Suprapubic skin (tissue), 4 donors: ENCODE data around the gene AQP2. TPM values are rescaled to one million over a fixed set of nuclear protein-coding genes. Genes with fewer than 3 reads are reported as not detected.

Experiments used
- DNase-seq, 2 donors: peaks; one replicate each; pipeline ENCODE4 v3.0.0-alpha.2; 2019; ENCODE audit warnings: low spot score in 2 of 2
- H3K27ac ChIP-seq: fragments of 200-600 bp; sonication (generic); one replicate; pipeline ENCODE4 v1.5.1; 2019
- H3K27me3 ChIP-seq: fragments of 200-600 bp; sonication (generic); one replicate; pipeline ENCODE4 v1.5.1; 2019
- H3K36me3 ChIP-seq: fragments of 200-600 bp; sonication (generic); one replicate; pipeline ENCODE4 v1.5.1; 2019
- H3K4me1 ChIP-seq: fragments of 200-600 bp; sonication (generic); one replicate; pipeline ENCODE4 v1.5.1; 2019
- H3K4me3 ChIP-seq: fragments of 200-600 bp; sonication (generic); one replicate; pipeline ENCODE4 v1.5.1; 2019; ENCODE audit warnings: mild to moderate bottlenecking
- H3K9me3 ChIP-seq: fragments of 200-600 bp; sonication (generic); one replicate; pipeline ENCODE4 v1.5.1; 2019
- EP300 ChIP-seq: sonication (generic); formaldehyde crosslinking; IDR thresholded peaks from one replicate; pipeline ENCODE4 v1.6.1; 2017; ENCODE audit warnings: antibody characterized with exemption
- POLR2A ChIP-seq, 2 donors: fragments of 450-650 bp; IDR thresholded peaks; one replicate each; pipeline ENCODE4 v1.6.1; 2017; ENCODE audit warnings: antibody characterized with exemption in 2 of 2, mild to moderate bottlenecking in 2 of 2, moderate library complexity in 2 of 2
- POLR2AphosphoS5 ChIP-seq, 3 donors: sonication (generic); formaldehyde crosslinking; IDR thresholded peaks; one replicate each; pipeline ENCODE4 v1.6.1; 2017; ENCODE audit warnings: antibody characterized with exemption in 3 of 3
- WGBS: methylation state at CpG from one replicate; pipeline ENCODE4 v1.1.5; 2018; 5-methylcytosine and 5-hydroxymethylcytosine counted together
- total RNA-seq, 4 donors: library from RNA; depleted of rRNA; stranded (reverse); fragments of >200 nt; gene quantifications; one replicate each; pipeline ENCODE4 v1.1.0, GENCODE V29; 2016
- TF ChIP-seq, protein P1 (sequence below), 2 donors: fragments of 200-600 bp in 1 of 2; fragments of 450-650 bp in 1 of 2; sonication (generic) in 1 of 2; IDR thresholded peaks; one replicate each; pipeline ENCODE4 v1.5.1; 2016 to 2019; ENCODE audit warnings: antibody characterized with exemption in 2 of 2, mild to moderate bottlenecking in 1 of 2, moderate library complexity in 1 of 2

AQP2 gene
- total RNA-seq, 4 donors from 2014 or later = 0.15 TPM; not detected in 3

DNA sequence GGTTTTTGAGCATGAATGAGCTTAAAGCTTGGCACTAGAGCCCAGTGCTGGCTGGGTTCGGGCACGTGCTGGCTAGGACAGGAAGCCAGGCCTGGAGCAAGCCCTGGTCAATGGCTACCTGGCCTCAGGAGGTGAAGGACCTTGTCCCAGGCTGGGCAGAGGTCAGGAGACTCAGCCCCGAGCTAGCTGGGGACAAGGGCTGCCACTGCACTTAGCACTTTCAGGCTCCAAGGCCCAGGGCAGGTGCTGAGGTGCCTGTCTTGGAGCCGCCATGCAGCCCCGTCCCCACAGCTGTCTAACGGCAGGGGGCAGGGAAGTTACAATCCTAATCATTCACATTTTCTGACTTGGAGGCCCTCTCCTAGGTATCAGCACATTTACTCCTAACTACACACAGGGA, 17.9 kb downstream of the AQP2 start:
- TF ChIP-seq EP300 (no peak), POLR2AphosphoS5 (IDR thresholded peaks at IDR 0.05) (no peak), POLR2A (IDR thresholded peaks at IDR 0.05) (no peak)
- TF ChIP-seq, protein P1, sequence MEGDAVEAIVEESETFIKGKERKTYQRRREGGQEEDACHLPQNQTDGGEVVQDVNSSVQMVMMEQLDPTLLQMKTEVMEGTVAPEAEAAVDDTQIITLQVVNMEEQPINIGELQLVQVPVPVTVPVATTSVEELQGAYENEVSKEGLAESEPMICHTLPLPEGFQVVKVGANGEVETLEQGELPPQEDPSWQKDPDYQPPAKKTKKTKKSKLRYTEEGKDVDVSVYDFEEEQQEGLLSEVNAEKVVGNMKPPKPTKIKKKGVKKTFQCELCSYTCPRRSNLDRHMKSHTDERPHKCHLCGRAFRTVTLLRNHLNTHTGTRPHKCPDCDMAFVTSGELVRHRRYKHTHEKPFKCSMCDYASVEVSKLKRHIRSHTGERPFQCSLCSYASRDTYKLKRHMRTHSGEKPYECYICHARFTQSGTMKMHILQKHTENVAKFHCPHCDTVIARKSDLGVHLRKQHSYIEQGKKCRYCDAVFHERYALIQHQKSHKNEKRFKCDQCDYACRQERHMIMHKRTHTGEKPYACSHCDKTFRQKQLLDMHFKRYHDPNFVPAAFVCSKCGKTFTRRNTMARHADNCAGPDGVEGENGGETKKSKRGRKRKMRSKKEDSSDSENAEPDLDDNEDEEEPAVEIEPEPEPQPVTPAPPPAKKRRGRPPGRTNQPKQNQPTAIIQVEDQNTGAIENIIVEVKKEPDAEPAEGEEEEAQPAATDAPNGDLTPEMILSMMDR (IDR thresholded peaks at IDR 0.05) = no peak
- Histone ChIP-seq H3K27ac (no peak overlapping the region), H3K9me3 (no peaks in the 10 kb centered on the region), H3K4me3 (no peak overlapping the region), H3K27me3 (peaks cover 23% of the 10 kb centered on the region), H3K36me3 (no peaks in the 10 kb centered on the region), H3K4me1 (peaks cover 10% of the 10 kb centered on the region)
- 90% methylated on average over 4 of the region's 6 CpGs for WGBS
- no peak for DNase-seq

DNA sequence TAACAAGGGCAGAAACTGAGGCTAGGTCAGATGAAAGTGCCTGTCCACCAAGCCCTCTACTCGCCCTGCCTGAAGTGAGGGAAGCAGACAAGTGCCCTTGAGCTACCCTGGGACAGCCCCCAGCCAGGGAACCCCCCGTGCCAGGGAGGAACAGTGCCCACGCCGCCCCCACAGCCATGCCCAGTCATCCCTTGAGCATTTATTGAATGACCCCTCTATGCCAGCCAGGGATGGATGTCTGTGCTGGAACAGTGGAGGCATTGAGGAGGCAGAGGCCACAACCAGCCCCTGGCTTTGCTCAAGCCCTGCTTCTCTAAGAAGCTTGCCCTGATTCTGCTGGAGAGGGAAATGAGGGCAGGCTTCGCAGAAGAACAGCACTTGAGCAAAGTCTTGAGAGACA, 18.5 kb downstream of the AQP2 start:
- Histone ChIP-seq H3K27me3 (peaks cover 23% of the 10 kb centered on the region), H3K9me3 (no peaks in the 10 kb centered on the region), H3K36me3 (no peaks in the 10 kb centered on the region), H3K4me1 (peaks cover 10% of the 10 kb centered on the region), H3K27ac (no peak overlapping the region), H3K4me3 (no peak overlapping the region)
- WGBS = 94% methylated on average over 5 of the region's 5 CpGs
- DNase-seq = peak in 1 of 2 donors; percentile 75
- TF ChIP-seq POLR2AphosphoS5 (IDR thresholded peaks at IDR 0.05) (no peak), POLR2A (IDR thresholded peaks at IDR 0.05) (no peak)

DNA sequence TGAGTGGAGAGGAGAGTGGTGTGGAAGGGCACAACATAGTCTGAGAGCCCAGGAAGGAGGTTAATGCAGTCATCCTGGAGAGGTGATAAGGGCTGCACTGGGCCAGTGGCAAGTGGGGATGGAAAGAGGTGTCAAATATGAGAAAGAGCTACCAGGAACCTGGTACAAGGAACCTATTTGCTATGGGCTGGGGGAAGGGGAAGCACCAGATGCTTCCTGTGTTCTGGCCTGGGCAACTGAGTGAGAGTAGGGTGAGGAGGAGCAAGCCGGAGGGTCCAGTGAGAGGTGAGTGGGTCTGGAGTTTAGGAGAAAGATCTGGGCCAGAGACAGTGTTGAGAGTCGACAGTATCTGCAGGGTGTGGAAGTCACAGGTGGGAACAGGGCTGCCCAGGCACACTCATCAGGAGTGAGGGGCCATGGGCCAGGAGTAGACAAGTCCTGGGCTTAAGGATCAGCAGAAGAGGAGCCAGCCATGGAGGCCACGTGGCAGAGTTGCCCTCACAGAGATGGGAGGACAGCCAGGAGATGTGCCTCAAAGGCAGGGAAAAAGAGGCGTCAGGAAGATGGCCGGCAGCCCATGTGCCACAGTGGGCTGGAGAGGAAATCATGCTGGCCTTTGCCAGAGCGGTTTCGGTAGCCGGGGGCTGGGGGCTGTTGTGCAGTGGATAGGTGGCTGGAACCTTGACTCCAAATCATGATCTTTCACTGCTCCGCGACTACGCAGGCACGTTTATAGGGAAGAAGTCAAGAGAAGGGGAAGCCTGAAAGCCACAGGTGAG, 19.3 kb downstream of the AQP2 start:
- no peak overlapping the region for H3K27ac ChIP-seq
- peaks cover 16% of the 10 kb centered on the region for H3K4me1 ChIP-seq
- DNase-seq = peak in 1 of 2 donors; percentile 43
- TF ChIP-seq POLR2A (IDR thresholded peaks at IDR 0.05) (no peak), EP300 (no peak), POLR2AphosphoS5 (IDR thresholded peaks at IDR 0.05) (no peak)
- TF ChIP-seq, protein P1 (IDR thresholded peaks at IDR 0.05) = no peak
- H3K27me3 ChIP-seq = peaks cover 23% of the 10 kb centered on the region
- no peaks in the 10 kb centered on the region for H3K9me3 ChIP-seq
- H3K4me3 ChIP-seq = no peak overlapping the region
- WGBS = 72% methylated on average over 12 of the region's 12 CpGs
- H3K36me3 ChIP-seq = no peaks in the 10 kb centered on the region

DNA sequence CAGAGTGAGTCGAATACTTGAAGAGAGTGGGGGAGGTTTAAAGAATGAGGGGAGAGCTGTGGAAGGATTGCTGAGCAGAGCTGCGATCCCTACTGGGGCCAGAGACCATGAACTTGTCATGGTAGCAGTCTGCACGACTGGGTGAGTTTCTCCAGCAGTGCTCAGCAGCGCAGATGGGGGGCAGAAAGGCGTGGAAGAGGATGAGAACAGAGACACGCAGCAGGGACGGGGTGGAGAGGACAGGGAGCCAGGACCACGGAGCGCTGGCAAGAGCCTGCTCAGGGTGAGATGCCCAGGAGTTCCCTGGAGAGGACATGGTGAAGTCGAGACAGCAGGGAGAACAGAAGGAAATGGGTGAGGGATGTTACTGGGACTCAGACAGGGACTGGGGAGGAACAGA, 20.1 kb downstream of the AQP2 start:
- peaks cover 20% of the 10 kb centered on the region for H3K27me3 ChIP-seq
- WGBS = 64% methylated on average over 10 of the region's 10 CpGs

DNA sequence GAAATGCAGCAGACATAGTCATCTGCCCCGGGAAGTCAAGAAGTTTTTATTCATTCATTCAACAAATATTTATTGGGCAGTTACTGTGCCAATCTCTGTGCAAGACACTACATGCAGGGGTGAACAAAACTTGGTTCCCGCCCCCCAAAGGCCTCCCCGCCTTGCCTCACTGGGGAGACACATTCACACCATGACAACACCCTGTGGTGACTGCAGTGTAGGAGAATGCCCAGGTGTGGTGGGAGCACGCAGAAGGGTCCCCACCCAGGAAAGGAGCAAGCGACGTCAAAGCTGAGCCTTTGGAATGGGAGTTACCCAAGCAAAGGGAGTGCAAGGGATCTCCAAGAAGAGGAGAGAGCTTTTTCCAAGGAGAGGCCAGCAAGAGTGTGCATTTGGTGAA, 20.6 kb downstream of the AQP2 start:
- Histone ChIP-seq H3K9me3 (no peaks in the 10 kb centered on the region), H3K27ac (no peak overlapping the region), H3K27me3 (peaks cover 20% of the 10 kb centered on the region), H3K36me3 (no peaks in the 10 kb centered on the region), H3K4me1 (peaks cover 18% of the 10 kb centered on the region), H3K4me3 (no peak overlapping the region)
- 41% methylated on average over 6 of the region's 6 CpGs for WGBS
- TF ChIP-seq POLR2A (IDR thresholded peaks at IDR 0.05) (no peak), EP300 (no peak), POLR2AphosphoS5 (IDR thresholded peaks at IDR 0.05) (no peak)
- TF ChIP-seq, protein P1 (IDR thresholded peaks at IDR 0.05) = no peak
- DNase-seq = no peak

More for the DNA sequence above, 20.1 kb downstream of the AQP2 start:
- TF ChIP-seq POLR2AphosphoS5 (IDR thresholded peaks at IDR 0.05) (no peak), EP300 (no peak), POLR2A (IDR thresholded peaks at IDR 0.05) (no peak)
- TF ChIP-seq, protein P1 (IDR thresholded peaks at IDR 0.05) = no peak
- H3K27ac ChIP-seq = no peak overlapping the region
- no peaks in the 10 kb centered on the region for H3K36me3 ChIP-seq
- no peak overlapping the region for H3K4me3 ChIP-seq
- peaks cover 18% of the 10 kb centered on the region for H3K4me1 ChIP-seq
- H3K9me3 ChIP-seq = no peaks in the 10 kb centered on the region
- DNase-seq = no peak
